H1 (cell line): ENCODE results near the gene CFAP61. TPM values are rescaled to one million over a fixed set of nuclear protein-coding genes. Genes with fewer than 3 reads are reported as not detected.

Source experiments
- ASH2L ChIP-seq: fragments of 200-600, 300-600 bp; sonication (generic); IDR thresholded peaks from one replicate; pipeline ENCODE4 v1.7.1; 2017; ENCODE audit warnings: low read length
- CHD2 ChIP-seq: IDR thresholded peaks from 2 replicates; pipeline ENCODE4 v1.6.1; 2012; ENCODE audit warnings: low read length, improper control_type of control experiment
- NRF1 ChIP-seq: IDR thresholded peaks from 2 replicates; pipeline ENCODE4 v1.6.1; 2011; ENCODE audit warnings: mild to moderate bottlenecking, low read depth, low read length, improper control_type of control experiment
- RBBP5 ChIP-seq: IDR thresholded peaks from 2 replicates; pipeline ENCODE4 v1.7.1; 2012; ENCODE audit warnings: low read depth, mild to moderate bottlenecking, inconsistent platforms, low read length, moderate library complexity, borderline replicate concordance
- polyA plus RNA-seq, 7 experiments: library from polyadenylated mRNA; depleted of rRNA in 3 of 7; stranded (reverse) in 5 of 7; unstranded in 2 of 7; fragments of >200 nt in 5 of 7; fragments of 200-250 nt in 2 of 7; gene quantifications; 1 replicate in 5 of 7; 2 replicates in 1 of 7; 4 replicates in 1 of 7; pipeline versions ENCODE4 v1.2.1 to v1.2.3, GENCODE V29; 2011 to 2013; ENCODE audit warnings: missing spikeins in 2 of 7, mixed read lengths in 2 of 7
- total RNA-seq: library from RNA; stranded (reverse); fragmentation: NEBNext Ultra II Directional; extraction: Animal tissue kit (Norgen Biotek cat#: 25700); gene quantifications from 2 replicates; pipeline ENCODE4 v1.2.1, GENCODE V29; 2021
- TF ChIP-seq, protein P1 (sequence below): IDR thresholded peaks from 2 replicates; pipeline ENCODE4 v1.6.1; 2011; ENCODE audit warnings: low read depth, mild to moderate bottlenecking, low read length; ENCODE audit not compliant: insufficient read depth

Gene CFAP61
- total and polyA plus RNA-seq, 2 of the 8 experiments (the other 6 are each of a cell fraction or from before 2014, with no cell fraction given), result 0.29 to 0.61 TPM

DNA sequence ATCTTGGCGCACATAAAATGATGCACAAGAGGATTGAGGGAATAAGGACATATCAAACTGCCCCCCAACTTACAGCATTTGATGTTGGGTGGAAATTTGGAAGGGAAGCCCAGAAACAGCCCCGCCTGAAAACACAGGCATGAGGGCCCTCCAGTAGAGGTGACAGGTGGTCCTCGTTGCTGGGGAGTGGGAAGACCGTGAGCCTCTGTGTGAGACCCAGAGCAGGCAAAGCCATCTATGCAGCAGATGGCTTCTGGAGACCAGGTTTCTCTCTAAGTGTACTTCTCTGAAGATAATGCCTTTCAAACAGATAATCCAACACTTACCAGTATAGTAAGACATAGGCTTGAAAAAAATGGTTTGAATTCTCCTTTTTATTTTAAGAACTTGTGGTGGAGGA is 183.3 kb downstream of the CFAP61 start (continued):
- TF ChIP-seq RBBP5, result no peak
- no peak for TF ChIP-seq ASH2L
- no peak for TF ChIP-seq NRF1
- TF ChIP-seq, protein P1, sequence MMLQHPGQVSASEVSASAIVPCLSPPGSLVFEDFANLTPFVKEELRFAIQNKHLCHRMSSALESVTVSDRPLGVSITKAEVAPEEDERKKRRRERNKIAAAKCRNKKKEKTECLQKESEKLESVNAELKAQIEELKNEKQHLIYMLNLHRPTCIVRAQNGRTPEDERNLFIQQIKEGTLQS, result no peak
- TF ChIP-seq CHD2, result no peak
